ENCODE data around the gene SUSD5. TPM values are rescaled to one million over a fixed set of nuclear protein-coding genes. Genes with fewer than 3 reads are reported as not detected.

Gene SUSD5
- total RNA-seq, 4 donors from 2014 or later = 0.13 to 1.2 (median 0.76) TPM; not detected in 1

- no peaks in the 10 kb centered on the region for H3K4me1 ChIP-seq
- no peak overlapping the region for H3K27ac ChIP-seq
- H3K27me3 ChIP-seq = no peaks in the 10 kb centered on the region
- 81 to 93% methylated on average over 6 to 11 of the region's 19 CpGs for WGBS, 2 donors
- DNase-seq = no peak
- H3K36me3 ChIP-seq = no peaks in the 10 kb centered on the region
- TF ChIP-seq POLR2A (IDR thresholded peaks at IDR 0.05) = no peak
- no peak for TF ChIP-seq CTCF (IDR thresholded peaks at IDR 0.05)
- no peaks in the 10 kb centered on the region for H3K9me3 ChIP-seq
- H3K4me3 ChIP-seq = no peak overlapping the region
- intact Hi-C loops (cut with DNase I) = no loop called here
Observed at GRCh38 chr3:33174711-33175414, 43.7 kb downstream of the SUSD5 start.

GRCh38 chr3:33174095-33174494 lies 44.5 kb downstream of the SUSD5 start:
- TF ChIP-seq CTCF (IDR thresholded peaks at IDR 0.05) (no peak), POLR2A (IDR thresholded peaks at IDR 0.05) (no peak)
- Histone ChIP-seq H3K9me3 (no peaks in the 10 kb centered on the region), H3K4me1 (no peaks in the 10 kb centered on the region), H3K27ac (no peak overlapping the region), H3K4me3 (no peak overlapping the region), H3K27me3 (no peaks in the 10 kb centered on the region), H3K36me3 (no peaks in the 10 kb centered on the region)
- WGBS, 2 donors = 89% methylated on average over 4 of the region's 4 CpGs
- intact Hi-C loops (cut with DNase I) = no loop called here
- DNase-seq = no peak

GRCh38 chr3:33173672-33174071 lies 44.9 kb downstream of the SUSD5 start:
- no peaks in the 10 kb centered on the region for H3K27me3 ChIP-seq
- no peaks in the 10 kb centered on the region for H3K4me1 ChIP-seq
- intact Hi-C loops (cut with DNase I) = no loop called here
- no peak overlapping the region for H3K27ac ChIP-seq
- DNase-seq = no peak
- no peaks in the 10 kb centered on the region for H3K36me3 ChIP-seq
- WGBS, 2 donors = 75 to 90% methylated on average over 2 to 3 of the region's 4 CpGs
- no peaks in the 10 kb centered on the region for H3K9me3 ChIP-seq
- no peak for TF ChIP-seq CTCF (IDR thresholded peaks at IDR 0.05)
- TF ChIP-seq POLR2A (IDR thresholded peaks at IDR 0.05) = no peak
- no peak overlapping the region for H3K4me3 ChIP-seq

- Histone ChIP-seq H3K4me1 (no peaks in the 10 kb centered on the region), H3K27me3 (no peaks in the 10 kb centered on the region), H3K27ac (no peak overlapping the region), H3K36me3 (no peaks in the 10 kb centered on the region), H3K4me3 (no peak overlapping the region), H3K9me3 (no peaks in the 10 kb centered on the region)
- intact Hi-C loops (cut with DNase I) = no loop called here
- DNase-seq = no peak
- 7 to 21% methylated on average over 2 of the region's 2 CpGs for WGBS, 2 donors
- TF ChIP-seq CTCF (IDR thresholded peaks at IDR 0.05) (no peak), POLR2A (IDR thresholded peaks at IDR 0.05) (no peak)
Observed at GRCh38 chr3:33173103-33173502, 45.5 kb downstream of the SUSD5 start.

- DNase-seq = no peak
- TF ChIP-seq CTCF (IDR thresholded peaks at IDR 0.05) (no peak), POLR2A (IDR thresholded peaks at IDR 0.05) (no peak)
- H3K4me1 ChIP-seq = no peaks in the 10 kb centered on the region
- no peaks in the 10 kb centered on the region for H3K9me3 ChIP-seq
- no peaks in the 10 kb centered on the region for H3K36me3 ChIP-seq
- intact Hi-C loops (cut with DNase I) = no loop called here
- 61 to 65% methylated on average over 4 of the region's 4 CpGs for WGBS, 2 donors
- no peaks in the 10 kb centered on the region for H3K27me3 ChIP-seq
- H3K4me3 ChIP-seq = no peak overlapping the region
- H3K27ac ChIP-seq = no peak overlapping the region
Observed at GRCh38 chr3:33171580-33171979, 47.0 kb downstream of the SUSD5 start.
